ENCODE measurements around the gene CNNM1. TPM values are rescaled to one million over a fixed set of nuclear protein-coding genes. Genes with fewer than 3 reads are reported as not detected.

CNNM1 gene
- 1 to 10 TPM; 1.4 to 4.0 (median 2.8) TPM for total RNA-seq

GRCh38 chr10:99329304-99329553 is at the start of gene CNNM1:
Gene CNNM1 (plus strand): TSS chr10:99329356. CDS start chr10:99329388, 32 bp downstream.
- in situ Hi-C loops (cut with MboI; ENCODE audit: low pct_unique_long_range_greater_than_20kb in 2 of 9, low sequenced_read_pairs in 9 of 9, unreplicated experiment in 9 of 9), result no loop called here
- Histone ChIP-seq H3K4me3 (peak within 1 kb of the TSS; percentile 35 to 51 (median 46)), H3K27ac (no peak within 1 kb of the TSS), H3K4me1 (replicated peaks in 1 of 2) (peaks cover 11 to 15% of the 10 kb centered on the region in 2 donors)
- ATAC-seq (replicated peaks in 6 of 8), result peak; percentile 78 to 85 (median 81)
- 0% methylated on average over 1 to 6 of the region's 24 CpGs; no CpG with 5 or more reads in 7 of the 10 experiments for WGBS, 10 experiments

GRCh38 chr10:99279626-99280111 is 49.5 kb upstream of the CNNM1 start:
- Histone ChIP-seq H3K4me1 (replicated peaks in 1 of 2) (no peaks in the 10 kb centered on the region), H3K4me3 (no peak overlapping the region), H3K27ac (no peak overlapping the region)
- 0 to 40% (median 11%) methylated on average over 1 of the region's 1 CpG; no CpG with 5 or more reads in 4 of the 10 experiments for WGBS, 10 experiments
- ATAC-seq (replicated peaks in 6 of 8), result peak in 4 of 8 experiments; percentile 73 to 97 (median 96)
- in situ Hi-C loops (cut with MboI; ENCODE audit: low pct_unique_long_range_greater_than_20kb in 2 of 9, low sequenced_read_pairs in 9 of 9, unreplicated experiment in 9 of 9), result no loop called here

GRCh38 chr10:99280472-99280871 is 48.7 kb upstream of the CNNM1 start:
- in situ Hi-C loops (cut with MboI; ENCODE audit: low pct_unique_long_range_greater_than_20kb in 2 of 9, low sequenced_read_pairs in 9 of 9, unreplicated experiment in 9 of 9), result no loop called here
- no peaks in the 10 kb centered on the region for H3K4me1 ChIP-seq (replicated peaks in 1 of 2)
- H3K27ac ChIP-seq, result no peak overlapping the region
- WGBS, 10 experiments, result 18 to 100% (median 58%) methylated on average over 1 to 2 of the region's 2 CpGs; no CpG with 5 or more reads in 2 of the 10 experiments
- no peak overlapping the region for H3K4me3 ChIP-seq
- peak in 2 of 8 experiments; percentile 10 to 13 for ATAC-seq (replicated peaks in 6 of 8)

DNA sequence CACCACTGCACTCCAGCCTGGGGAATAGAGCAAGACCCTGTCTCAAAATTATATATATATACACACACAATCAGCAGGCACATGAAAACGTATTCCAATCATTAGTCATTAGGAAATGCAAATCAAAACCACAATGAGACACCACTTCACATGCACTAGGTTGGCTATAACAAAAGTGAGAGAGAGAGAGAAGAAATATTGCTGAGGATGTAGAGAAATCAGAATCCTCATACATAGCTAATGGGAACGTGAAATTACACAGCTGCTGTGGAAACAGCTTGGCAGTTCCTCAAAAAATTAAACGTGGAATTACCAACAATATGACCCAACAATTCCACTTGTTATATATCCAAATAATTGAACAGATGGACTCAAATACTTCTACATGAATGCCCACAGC is 43.3 kb upstream of the CNNM1 start:
- 0 to 100% (median 41%) methylated on average over 1 to 3 of the region's 3 CpGs; no CpG with 5 or more reads in 1 of the 10 experiments for WGBS, 10 experiments
- in situ Hi-C loops (cut with MboI; ENCODE audit: low pct_unique_long_range_greater_than_20kb in 2 of 9, low sequenced_read_pairs in 9 of 9, unreplicated experiment in 9 of 9), result no loop called here

DNA sequence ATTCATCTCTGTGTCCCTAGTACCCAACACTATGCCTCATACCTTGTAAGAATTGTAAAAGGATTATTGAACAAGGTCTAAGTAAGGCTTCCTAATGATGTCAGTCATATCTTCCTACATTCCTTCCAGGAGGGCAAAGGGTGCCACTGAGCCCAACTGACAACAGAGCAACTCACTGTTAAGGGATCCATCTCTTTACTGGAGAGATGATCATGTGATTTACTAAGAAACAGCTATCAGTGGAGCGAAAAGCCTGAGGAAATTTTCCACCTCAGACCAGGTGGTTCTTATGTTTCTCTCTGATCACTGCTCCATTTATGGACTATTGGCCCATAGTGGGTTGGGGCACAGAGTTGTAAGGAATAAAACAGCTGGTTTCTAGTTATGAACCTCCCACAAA is 38.9 kb upstream of the CNNM1 start:
- in situ Hi-C loops (cut with MboI; ENCODE audit: low pct_unique_long_range_greater_than_20kb in 2 of 9, low sequenced_read_pairs in 9 of 9, unreplicated experiment in 9 of 9), result no loop called here
- Histone ChIP-seq H3K27ac (no peak overlapping the region), H3K4me1 (replicated peaks in 1 of 2) (no peaks in the 10 kb centered on the region), H3K4me3 (no peak overlapping the region)
- no peak for ATAC-seq (replicated peaks in 6 of 8)
- WGBS, 10 experiments, result 71 to 100% (median 83%) methylated on average over 1 of the region's 1 CpG; no CpG with 5 or more reads in 7 of the 10 experiments

More for the DNA sequence above, 43.3 kb upstream of the CNNM1 start:
- Histone ChIP-seq H3K27ac (no peak overlapping the region), H3K4me3 (no peak overlapping the region), H3K4me1 (replicated peaks in 1 of 2) (no peaks in the 10 kb centered on the region)
- ATAC-seq (replicated peaks in 6 of 8), result peak in 2 of 8 experiments; percentile 72 to 75

GRCh38 chr10:99292159-99292558 is 37.0 kb upstream of the CNNM1 start:
- in situ Hi-C loops (cut with MboI; ENCODE audit: low pct_unique_long_range_greater_than_20kb in 2 of 9, low sequenced_read_pairs in 9 of 9, unreplicated experiment in 9 of 9), result no loop called here
- Histone ChIP-seq H3K4me3 (no peak overlapping the region), H3K27ac (no peak overlapping the region), H3K4me1 (replicated peaks in 1 of 2) (no peaks in the 10 kb centered on the region)
- peak in 3 of 8 experiments; percentile 89 to 99 (median 99) for ATAC-seq (replicated peaks in 6 of 8)
- WGBS, 10 experiments, result 0 to 100% (median 48%) methylated on average over 1 of the region's 1 CpG; no CpG with 5 or more reads in 4 of the 10 experiments

DNA sequence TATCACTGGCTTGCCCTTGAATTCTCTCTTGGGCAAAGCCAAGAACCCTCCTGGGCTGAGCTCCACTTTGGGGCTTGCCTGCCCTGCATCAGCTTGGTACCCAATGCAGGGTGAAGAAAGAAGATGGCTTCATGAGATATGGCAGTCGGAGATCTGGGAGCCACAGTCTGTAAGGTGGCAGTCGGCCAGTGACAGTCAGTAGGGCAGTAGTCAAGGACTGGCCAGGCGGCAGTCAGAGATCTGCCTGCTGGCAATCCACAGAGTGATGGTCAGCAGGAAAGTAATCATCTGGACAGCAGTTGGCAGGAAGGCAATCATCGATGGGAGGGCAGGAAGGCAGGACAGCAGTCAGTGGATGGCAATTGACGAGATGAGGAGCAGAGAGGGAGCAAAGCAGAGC is 32.6 kb upstream of the CNNM1 start:
- Histone ChIP-seq H3K4me1 (replicated peaks in 1 of 2) (no peaks in the 10 kb centered on the region), H3K27ac (no peak overlapping the region), H3K4me3 (no peak overlapping the region)
- 50 to 100% (median 95%) methylated on average over 1 to 4 of the region's 5 CpGs; no CpG with 5 or more reads in 5 of the 10 experiments for WGBS, 10 experiments
- ATAC-seq (replicated peaks in 6 of 8), result no peak
- in situ Hi-C loops (cut with MboI; ENCODE audit: low pct_unique_long_range_greater_than_20kb in 2 of 9, low sequenced_read_pairs in 9 of 9, unreplicated experiment in 9 of 9), result no loop called here

DNA sequence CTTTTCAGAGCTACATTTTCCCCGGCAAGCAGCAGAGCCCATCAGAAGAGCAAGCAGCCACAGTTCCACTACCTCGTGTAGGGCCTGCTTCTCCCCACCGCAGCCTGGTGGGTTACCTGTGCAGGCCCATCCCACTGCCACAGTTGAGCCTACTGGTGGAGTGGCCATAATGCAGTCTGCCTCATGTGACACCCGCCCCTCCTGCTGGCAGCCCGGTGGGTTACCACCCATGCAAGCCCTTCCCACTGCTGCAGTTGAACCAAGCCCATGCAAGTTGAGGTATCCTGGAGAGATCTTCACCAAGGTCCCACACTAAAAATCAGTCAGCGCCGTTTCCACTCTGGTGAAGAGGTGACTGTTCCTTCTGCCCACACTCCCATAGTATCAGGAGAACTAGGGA is 32.1 kb upstream of the CNNM1 start:
- H3K4me1 ChIP-seq (replicated peaks in 1 of 2), result no peaks in the 10 kb centered on the region
- H3K27ac ChIP-seq, result no peak overlapping the region
- ATAC-seq (replicated peaks in 6 of 8), result peak in 1 of 8 experiments; percentile 58
- no peak overlapping the region for H3K4me3 ChIP-seq
- 60 to 100% (median 84%) methylated on average over 1 to 6 of the region's 7 CpGs; no CpG with 5 or more reads in 2 of the 10 experiments for WGBS, 10 experiments
- in situ Hi-C loops (cut with MboI; ENCODE audit: low pct_unique_long_range_greater_than_20kb in 2 of 9, low sequenced_read_pairs in 9 of 9, unreplicated experiment in 9 of 9), result no loop called here

DNA sequence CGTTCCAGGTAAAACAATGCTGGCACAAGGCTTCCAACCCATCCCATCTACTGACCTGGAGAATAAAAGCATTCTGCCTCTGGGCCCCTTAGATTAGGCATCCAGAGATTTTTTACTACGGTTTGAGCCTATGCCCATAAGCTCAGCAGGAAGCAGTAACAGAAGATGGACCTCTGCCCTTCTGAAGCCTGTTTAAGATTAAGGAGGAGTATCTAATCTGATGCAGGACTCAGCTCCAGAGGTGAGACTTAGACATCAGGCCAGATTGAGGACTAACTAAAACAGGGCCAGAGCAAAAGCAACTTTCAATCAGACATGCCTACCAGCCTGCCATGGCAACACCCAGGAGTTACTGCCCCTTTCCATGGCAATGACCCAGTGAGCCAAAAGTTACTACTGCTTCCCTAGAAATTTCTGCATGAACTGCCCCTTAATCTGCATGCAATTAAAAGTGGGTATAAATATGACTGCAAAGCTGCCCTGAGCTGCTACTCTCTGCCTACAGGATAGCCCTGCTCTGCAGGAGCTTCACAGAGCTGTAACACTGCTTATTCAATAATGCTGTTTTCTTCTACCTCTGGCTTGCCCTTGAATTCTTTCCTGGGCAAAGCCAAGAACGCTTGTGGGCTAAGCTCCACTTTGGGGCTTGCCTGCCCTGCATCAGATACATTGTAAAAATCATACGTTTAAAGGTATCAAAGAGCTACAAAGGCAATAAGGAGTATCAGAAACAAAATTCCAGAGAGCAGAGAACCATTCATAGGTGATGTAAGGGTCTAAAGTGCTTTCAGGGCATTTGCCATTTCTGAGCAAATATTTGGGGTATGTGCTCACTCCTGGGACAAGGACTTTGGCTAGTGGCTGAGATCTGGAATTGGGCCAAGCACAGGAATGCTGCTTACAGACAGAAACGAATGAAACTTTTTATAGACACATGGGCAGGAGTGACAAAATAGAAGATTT is 25.0 kb upstream of the CNNM1 start:
- Histone ChIP-seq H3K4me1 (replicated peaks in 1 of 2) (no peaks in the 10 kb centered on the region), H3K27ac (no peak overlapping the region), H3K4me3 (no peak overlapping the region)
- in situ Hi-C loops (cut with MboI; ENCODE audit: low pct_unique_long_range_greater_than_20kb in 2 of 9, low sequenced_read_pairs in 9 of 9, unreplicated experiment in 9 of 9), result no loop called here
- ATAC-seq (replicated peaks in 6 of 8), result peak in 5 of 8 experiments; percentile 25 to 82 (median 61)
- WGBS, 10 experiments, result 11 to 86% (median 31%) methylated on average over 1 to 5 of the region's 5 CpGs

- peak in 1 of 8 experiments; percentile 15 for ATAC-seq (replicated peaks in 6 of 8)
- no peak overlapping the region for H3K4me3 ChIP-seq
- in situ Hi-C loops (cut with MboI; ENCODE audit: low pct_unique_long_range_greater_than_20kb in 2 of 9, low sequenced_read_pairs in 9 of 9, unreplicated experiment in 9 of 9), result no loop called here
- no peak overlapping the region for H3K27ac ChIP-seq
- H3K4me1 ChIP-seq (replicated peaks in 1 of 2), result no peaks in the 10 kb centered on the region
These were observed 24.3 kb upstream of the CNNM1 start for GRCh38 chr10:99304862-99305229.

GRCh38 chr10:99312501-99312900 is 16.7 kb upstream of the CNNM1 start:
- ATAC-seq (replicated peaks in 6 of 8), result no peak
- H3K27ac ChIP-seq, result no peak overlapping the region
- 0 to 100% (median 68%) methylated on average over 1 to 2 of the region's 2 CpGs; no CpG with 5 or more reads in 1 of the 10 experiments for WGBS, 10 experiments
- no peaks in the 10 kb centered on the region for H3K4me1 ChIP-seq (replicated peaks in 1 of 2)
- in situ Hi-C loops (cut with MboI; ENCODE audit: low pct_unique_long_range_greater_than_20kb in 2 of 9, low sequenced_read_pairs in 9 of 9, unreplicated experiment in 9 of 9), result no loop called here
- no peak overlapping the region for H3K4me3 ChIP-seq

DNA sequence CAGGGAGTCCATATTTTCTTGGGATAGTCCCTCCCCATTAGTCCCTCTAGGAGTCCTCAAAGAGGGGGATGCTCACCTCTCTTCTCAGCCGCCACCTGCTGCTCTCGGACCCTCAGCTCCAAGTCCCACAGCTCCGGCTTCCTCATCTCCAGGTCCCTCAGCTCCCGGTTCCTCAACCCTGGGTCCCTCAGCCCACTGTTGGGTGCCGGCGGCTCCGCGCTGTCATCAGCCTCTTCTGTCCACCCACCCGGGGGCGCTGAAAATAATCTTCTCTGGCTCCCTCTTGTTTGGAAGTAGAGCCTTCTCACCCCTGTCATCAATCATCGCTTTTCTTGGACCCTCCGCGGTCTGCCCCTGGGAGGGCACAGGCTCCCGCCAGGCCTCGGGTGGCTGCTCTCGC is 13.3 kb upstream of the CNNM1 start:
- H3K4me3 ChIP-seq, result no peak overlapping the region
- 67 to 100% (median 92%) methylated on average over 1 to 8 of the region's 16 CpGs; no CpG with 5 or more reads in 4 of the 10 experiments for WGBS, 10 experiments
- in situ Hi-C loops (cut with MboI; ENCODE audit: low pct_unique_long_range_greater_than_20kb in 2 of 9, low sequenced_read_pairs in 9 of 9, unreplicated experiment in 9 of 9), result no loop called here
- ATAC-seq (replicated peaks in 6 of 8), result no peak
- H3K27ac ChIP-seq, result no peak overlapping the region
- H3K4me1 ChIP-seq (replicated peaks in 1 of 2), result no peaks in the 10 kb centered on the region

GRCh38 chr10:99316374-99316773 is 12.8 kb upstream of the CNNM1 start:
- Histone ChIP-seq H3K27ac (no peak overlapping the region), H3K4me1 (replicated peaks in 1 of 2) (no peaks in the 10 kb centered on the region), H3K4me3 (no peak overlapping the region)
- ATAC-seq (replicated peaks in 6 of 8), result no peak
- in situ Hi-C loops (cut with MboI; ENCODE audit: low pct_unique_long_range_greater_than_20kb in 2 of 9, low sequenced_read_pairs in 9 of 9, unreplicated experiment in 9 of 9), result no loop called here
- WGBS, 10 experiments, result 40 to 100% (median 87%) methylated on average over 1 to 10 of the region's 17 CpGs; no CpG with 5 or more reads in 2 of the 10 experiments
